Fibroblast of villous mesenchyme (primary cell): ENCODE results near the gene RTN4R. TPM values are rescaled to one million over a fixed set of nuclear protein-coding genes. Genes with fewer than 3 reads are reported as not detected.

Experiments
- DNase-seq: peaks from one replicate; pipeline ENCODE4 v3.0.0-alpha.2; 2010; ENCODE audit warnings: low read depth
- H3K4me3 ChIP-seq: 2 replicates; pipeline ENCODE4 v1.5.1; 2011; ENCODE audit warnings: low read depth, mild to moderate bottlenecking, low read length
- total RNA-seq: library from RNA; depleted of rRNA; stranded (reverse); fragments of >200 nt; gene quantifications from 2 replicates; pipeline ENCODE4 v1.2.3, GENCODE V29; 2012
- TF ChIP-seq, protein P1 (sequence below): IDR thresholded peaks from 2 replicates; pipeline ENCODE4 v1.5.1; 2012; ENCODE audit warnings: low read depth, mild to moderate bottlenecking, low read length; ENCODE audit not compliant: insufficient read depth

Gene RTN4R
- total RNA-seq, 1 donor = 1.3 TPM

DNA sequence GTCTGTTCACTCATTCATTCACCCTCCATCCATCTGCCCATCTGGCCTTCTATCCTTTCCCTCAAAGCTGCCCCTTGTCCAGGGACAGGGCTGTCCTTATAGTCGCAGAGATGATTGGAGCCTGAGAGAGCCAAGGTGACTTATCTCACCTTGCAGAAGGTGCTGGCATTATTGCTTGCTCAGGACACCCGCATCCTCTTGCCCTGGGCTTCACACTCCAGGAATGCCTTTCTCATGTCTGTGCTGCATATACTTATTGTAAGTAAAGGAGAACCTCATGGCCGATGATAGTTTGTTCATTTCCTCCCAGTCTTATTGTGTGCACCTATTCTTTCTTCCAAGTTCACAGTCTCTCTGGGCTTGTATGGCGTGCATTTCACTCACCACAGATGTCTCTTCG is 68.2 kb downstream of the RTN4R start:
- DNase-seq = no peak
- H3K4me3 ChIP-seq = no peak overlapping the region
- TF ChIP-seq, protein P1, sequence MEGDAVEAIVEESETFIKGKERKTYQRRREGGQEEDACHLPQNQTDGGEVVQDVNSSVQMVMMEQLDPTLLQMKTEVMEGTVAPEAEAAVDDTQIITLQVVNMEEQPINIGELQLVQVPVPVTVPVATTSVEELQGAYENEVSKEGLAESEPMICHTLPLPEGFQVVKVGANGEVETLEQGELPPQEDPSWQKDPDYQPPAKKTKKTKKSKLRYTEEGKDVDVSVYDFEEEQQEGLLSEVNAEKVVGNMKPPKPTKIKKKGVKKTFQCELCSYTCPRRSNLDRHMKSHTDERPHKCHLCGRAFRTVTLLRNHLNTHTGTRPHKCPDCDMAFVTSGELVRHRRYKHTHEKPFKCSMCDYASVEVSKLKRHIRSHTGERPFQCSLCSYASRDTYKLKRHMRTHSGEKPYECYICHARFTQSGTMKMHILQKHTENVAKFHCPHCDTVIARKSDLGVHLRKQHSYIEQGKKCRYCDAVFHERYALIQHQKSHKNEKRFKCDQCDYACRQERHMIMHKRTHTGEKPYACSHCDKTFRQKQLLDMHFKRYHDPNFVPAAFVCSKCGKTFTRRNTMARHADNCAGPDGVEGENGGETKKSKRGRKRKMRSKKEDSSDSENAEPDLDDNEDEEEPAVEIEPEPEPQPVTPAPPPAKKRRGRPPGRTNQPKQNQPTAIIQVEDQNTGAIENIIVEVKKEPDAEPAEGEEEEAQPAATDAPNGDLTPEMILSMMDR = no peak

DNA sequence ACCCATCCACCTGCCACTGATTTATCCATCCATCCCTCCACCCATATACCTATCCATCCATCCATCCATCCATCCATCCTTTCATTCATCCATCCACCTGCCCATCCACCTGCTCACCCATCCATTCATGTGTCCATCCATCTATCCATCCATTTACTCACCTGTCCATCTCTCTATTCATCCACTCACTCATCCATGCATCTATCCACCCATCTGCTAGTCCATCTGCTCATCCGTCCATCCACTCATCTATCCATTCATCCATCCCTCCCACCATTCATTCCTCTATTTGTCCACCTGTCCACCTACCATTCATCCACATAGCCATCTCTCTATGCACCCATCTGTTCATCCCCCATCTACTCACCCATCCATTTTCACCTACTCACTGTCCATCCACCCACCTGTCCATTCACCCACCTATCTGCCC is 68.7 kb downstream of the RTN4R start:
- H3K4me3 ChIP-seq = no peak overlapping the region
- TF ChIP-seq, protein P1 = no peak
- DNase-seq = no peak

DNA sequence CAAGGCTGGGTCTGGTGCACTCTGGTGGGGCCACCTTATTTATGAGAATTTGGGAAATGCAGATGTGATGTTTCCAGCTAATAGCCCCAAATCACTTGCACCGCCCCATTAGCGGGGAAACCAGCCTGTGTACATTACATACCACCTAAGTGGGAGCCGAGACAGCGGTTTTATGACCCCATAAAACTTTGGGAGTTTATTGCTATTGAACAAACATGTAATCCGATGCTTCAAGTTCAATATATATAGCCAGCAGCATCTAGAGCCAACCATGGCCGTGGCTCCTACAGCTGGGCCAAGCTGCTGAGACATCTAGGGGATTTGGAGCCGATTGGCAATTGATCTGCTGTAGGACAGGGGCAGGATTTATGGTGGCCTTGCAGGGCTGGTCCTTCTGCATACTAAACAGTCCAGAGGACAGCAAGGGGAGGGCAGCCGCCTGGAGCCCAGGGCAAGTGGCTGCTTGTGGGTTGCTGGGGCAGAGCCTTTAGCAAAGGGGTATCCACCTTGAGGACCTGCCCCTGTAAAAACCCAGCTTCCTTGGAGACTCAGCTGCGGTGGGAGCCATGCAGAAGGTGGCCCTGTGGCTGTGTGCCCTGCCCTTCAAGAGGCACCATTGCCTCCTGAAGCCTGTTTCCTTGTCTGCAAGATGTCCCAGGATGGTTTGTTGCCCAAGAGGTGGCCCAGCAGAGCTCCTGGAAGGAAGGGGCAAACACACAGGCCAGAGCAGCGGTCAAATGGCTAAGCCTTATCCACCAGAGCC is 69.4 kb downstream of the RTN4R start:
- TF ChIP-seq, protein P1 = no peak
- DNase-seq = peak; percentile 60
- no peak overlapping the region for H3K4me3 ChIP-seq

DNA sequence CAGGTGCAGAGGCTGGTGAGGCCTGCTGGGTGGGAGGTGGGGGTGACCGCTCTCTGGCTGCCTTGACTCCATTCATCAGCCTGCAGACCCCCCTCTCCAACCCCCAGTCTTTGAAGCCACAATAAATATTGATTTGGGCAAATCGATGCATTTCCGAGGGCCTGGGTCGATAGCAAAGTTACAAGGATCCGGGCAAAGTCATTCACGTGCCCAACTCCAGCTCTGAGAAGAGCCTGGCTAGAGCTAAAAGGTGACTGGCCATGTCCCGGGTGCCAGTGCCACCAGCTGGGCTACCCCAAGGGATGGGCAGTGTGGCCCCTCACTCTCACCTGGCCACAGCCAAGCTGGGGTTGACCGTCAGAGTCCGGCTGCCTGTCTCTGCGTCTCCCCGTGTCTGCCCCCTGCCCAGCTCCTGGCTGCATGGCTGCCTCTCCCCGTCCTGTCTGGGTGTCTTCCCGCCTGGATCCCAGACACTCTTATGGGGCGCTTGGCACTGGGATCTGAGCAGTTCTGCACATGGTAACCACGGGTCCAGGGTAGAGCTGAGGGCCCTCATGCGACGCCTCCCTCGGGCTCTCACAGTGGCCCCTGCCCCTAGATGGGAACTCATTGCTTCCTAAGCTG is 70.6 kb downstream of the RTN4R start:
- TF ChIP-seq, protein P1 = no peak
- DNase-seq = no peak
- no peak overlapping the region for H3K4me3 ChIP-seq

DNA sequence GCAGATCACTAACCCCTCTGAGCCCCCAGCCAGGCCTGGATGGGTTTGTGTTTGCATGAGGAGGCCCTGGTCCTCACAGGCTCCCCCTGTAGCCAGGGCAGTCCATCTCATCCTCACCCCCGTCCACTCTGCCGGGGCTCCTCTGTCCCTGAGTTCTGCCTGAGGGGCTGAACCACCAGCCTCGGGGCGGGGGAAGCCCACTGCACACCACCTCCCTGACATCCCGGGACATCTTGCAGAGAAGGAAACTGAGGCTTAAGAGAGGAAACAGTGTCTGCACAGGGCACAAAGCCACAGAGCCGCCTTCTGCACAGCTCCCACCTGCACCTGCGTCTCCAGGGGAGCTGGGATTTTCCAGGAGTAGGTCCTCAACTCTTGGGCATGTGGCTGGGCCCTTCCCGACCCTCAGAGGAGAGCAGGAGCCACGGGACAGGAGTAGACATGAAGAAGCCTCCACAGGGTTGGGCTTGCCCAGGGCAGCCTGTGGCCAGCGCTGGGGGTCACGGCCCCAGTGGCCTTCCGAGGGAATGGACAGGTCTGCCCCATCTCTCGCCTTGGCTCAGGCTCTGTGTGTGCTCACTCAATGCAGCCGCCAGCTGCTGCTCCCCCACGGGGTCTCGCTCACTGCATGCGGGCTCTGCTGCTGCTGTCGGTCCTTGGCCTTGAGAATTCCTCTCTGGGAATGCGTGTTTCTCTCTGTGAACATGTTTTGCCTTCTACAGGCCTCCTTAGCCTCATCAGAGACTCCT is 71.8 kb downstream of the RTN4R start:
- TF ChIP-seq, protein P1 = no peak
- DNase-seq = no peak
- no peak overlapping the region for H3K4me3 ChIP-seq

DNA sequence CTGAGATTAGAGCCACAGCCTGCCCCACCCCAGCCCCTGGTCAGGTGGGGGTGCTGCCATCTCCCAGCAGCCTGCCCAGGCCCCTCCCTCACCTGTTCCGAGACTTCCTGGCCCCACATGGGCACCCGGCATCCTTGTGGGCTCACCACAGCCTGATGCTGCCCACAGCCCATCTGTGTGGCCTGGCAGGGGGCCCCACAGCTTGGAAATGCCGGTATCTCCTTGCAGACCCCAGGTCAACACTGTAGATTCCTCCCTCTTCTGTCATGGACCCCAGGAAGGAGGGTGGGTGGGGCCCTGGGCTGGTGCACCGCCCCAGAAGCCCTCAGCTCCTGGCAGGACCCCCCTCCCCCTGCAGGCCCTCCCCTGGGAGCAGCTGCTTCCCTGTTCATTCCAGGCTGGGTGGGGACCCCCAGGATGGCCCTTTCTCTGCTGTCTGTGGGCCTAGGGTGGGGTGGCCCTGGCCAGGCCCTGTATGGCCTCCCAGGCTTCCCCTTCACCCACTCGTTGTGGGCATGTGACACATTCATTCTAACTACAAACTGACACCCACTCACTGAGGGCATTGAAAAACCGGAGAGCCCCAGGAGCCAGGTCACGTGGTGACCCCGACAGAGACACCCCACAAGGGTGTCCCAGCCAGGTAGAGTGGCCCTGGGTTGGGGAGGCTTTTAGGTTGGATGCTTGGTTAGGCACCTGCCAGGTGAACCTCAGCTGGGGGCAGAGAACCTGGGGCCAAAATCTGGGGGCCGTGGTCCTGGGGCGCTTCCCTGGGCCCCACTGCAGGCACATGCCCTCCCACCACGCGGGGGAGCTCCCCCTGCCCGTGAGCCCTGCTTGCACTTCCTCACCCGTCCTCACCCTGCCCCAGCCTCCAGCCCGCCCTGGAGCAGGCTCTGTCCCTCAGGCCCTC is 73.2 kb downstream of the RTN4R start:
- TF ChIP-seq, protein P1 = no peak
- DNase-seq = no peak
- no peak overlapping the region for H3K4me3 ChIP-seq
